Keratinocyte (primary cell): ENCODE results near the gene SETDB1.

ENCODE experiments used
- CTCF ChIP-seq, 3 experiments: IDR thresholded peaks in 1 of 3; conservative IDR thresholded peaks in 1 of 3; optimal IDR thresholded peaks in 1 of 3; 2 replicates in 2 of 3; 3 replicates in 1 of 3; pipeline versions ENCODE3 to v1.5.1; 2011; ENCODE audit warnings: low read length in 3 of 3, mild to moderate bottlenecking in 3 of 3, moderate library complexity in 2 of 3, control low read depth in 1 of 3, inconsistent platforms in 1 of 3; ENCODE audit not compliant: insufficient read depth in 2 of 3; ENCODE audit errors: extremely low read depth in 1 of 3
- EZH2 ChIP-seq: IDR thresholded peaks from one replicate; pipeline ENCODE4 v1.6.1; 2012; ENCODE audit warnings: inconsistent platforms, mild to moderate bottlenecking, low read length, moderate library complexity

GRCh38 chr1:150917387-150917786 is 8.8 kb upstream of the SETDB1 start:
- TF ChIP-seq EZH2 (no peak), CTCF (optimal IDR thresholded peaks at IDR 0.05 in 1 of 3, IDR thresholded peaks at IDR 0.05 in 1 of 3, conservative IDR thresholded peaks at IDR 0.05 in 1 of 3; ENCODE audit: extremely low read depth in 1 of 3, insufficient read depth in 2 of 3, low read length in 3 of 3) (no peak)
